GM19328 (cell line): ENCODE measurements around the gene TMCO4.
"Not testable (repeated sequence)": the region's sequence is repeated elsewhere in the genome, so short reads cannot be mapped to it uniquely, and the experiment has no call there.

Source experiments
- ATAC-seq: cut with Tn5 transposase; IDR thresholded peaks from one replicate; pipeline ENCODE4 v1.9.1; 2021; ENCODE audit warnings: mild to moderate bottlenecking, moderate library complexity; ENCODE audit not compliant: unreplicated experiment

TMCO4 gene

DNA sequence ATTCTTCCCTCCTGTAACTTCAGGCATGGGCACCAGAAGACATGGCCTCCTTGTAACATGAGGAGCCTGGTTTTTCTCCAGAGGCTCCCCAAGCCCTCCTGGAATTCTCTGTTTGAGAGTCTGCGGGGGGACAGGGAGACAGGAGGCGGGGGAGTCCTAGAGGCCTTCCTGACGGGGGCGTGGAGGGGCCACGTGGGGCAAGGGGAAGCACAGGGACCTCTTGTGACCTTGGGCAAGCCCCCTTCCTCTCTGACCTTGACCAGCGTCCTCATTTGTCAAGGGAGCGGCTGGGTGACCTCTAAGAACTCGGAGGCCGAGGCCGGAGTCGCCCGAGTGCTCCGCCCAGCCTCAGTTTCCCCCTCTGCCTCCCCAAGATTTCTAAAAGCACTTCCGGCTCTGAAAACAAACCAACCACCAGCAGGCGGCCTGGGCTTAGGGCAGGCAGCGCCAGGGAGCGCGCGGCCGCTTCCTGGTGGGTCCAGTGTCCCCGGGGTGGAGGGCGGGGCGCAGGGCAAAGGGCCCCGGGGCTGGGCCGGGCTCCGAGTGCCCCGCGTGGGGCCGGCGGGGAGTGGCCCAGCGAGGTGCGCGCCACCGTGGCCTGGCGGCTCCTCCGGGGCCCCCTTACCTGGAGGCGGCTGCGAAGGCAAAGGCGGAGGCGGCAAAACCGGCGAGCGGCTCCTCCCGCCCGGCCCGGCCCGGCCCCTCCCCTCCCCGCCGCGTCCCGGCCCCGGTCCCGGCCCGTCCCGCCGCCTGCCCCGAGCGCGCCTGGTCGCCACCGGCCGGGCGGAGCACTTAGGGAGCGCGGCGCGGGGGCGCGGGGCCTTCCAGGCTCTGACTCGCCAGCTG lies at the start of gene TMCO4:
TMCO4 (minus strand) TSS at position 687 of the 846 bp plus-strand sequence. CDS start 19,158 bp downstream, outside the sequence.
- no peak for ATAC-seq

DNA sequence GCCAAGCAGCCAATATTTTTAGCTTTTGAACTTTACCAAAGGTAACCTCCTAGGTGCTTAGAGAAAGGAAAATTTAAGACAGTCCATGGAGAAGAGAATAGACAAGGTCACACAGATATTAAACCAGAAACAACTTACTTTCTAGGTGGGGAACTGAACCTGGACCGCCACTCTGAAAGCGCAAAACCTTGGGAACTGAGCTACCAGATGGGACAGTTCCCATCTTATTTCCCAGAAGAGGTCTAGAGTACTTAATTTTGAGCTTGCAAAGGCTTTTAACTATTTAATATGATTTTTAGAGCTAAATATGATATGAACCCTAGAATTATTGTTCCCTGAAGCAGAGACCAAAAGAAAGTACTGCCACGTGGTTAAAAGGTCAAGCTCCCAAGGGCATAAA lies 49.6 kb upstream of the TMCO4 start:
- not testable (repeated sequence) for ATAC-seq

- ATAC-seq, result not testable (repeated sequence)
These were observed 47.6 kb upstream of the TMCO4 start for GRCh38 chr1:19847334-19847733.

- ATAC-seq, result no peak
These were observed 46.6 kb upstream of the TMCO4 start for GRCh38 chr1:19846338-19846737.

DNA sequence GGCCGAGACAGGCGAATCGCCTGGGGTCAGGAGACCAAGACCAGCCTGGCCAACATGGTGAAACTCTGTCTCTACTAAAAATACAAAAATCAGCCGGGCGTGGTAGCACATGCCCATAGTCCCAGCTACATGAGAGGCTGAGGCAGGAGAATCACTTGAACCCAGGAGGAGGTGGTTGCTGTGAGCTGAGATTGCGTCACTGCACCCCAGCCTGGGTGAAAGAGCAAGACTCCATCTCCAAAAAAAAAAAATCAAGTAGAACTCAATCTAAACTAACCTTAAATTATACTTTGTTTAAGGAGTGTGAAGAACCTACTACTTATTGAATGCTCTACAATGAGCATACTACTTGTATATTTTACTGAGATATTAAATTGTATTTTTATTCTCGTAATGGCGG lies 45.8 kb upstream of the TMCO4 start:
- no peak for ATAC-seq

DNA sequence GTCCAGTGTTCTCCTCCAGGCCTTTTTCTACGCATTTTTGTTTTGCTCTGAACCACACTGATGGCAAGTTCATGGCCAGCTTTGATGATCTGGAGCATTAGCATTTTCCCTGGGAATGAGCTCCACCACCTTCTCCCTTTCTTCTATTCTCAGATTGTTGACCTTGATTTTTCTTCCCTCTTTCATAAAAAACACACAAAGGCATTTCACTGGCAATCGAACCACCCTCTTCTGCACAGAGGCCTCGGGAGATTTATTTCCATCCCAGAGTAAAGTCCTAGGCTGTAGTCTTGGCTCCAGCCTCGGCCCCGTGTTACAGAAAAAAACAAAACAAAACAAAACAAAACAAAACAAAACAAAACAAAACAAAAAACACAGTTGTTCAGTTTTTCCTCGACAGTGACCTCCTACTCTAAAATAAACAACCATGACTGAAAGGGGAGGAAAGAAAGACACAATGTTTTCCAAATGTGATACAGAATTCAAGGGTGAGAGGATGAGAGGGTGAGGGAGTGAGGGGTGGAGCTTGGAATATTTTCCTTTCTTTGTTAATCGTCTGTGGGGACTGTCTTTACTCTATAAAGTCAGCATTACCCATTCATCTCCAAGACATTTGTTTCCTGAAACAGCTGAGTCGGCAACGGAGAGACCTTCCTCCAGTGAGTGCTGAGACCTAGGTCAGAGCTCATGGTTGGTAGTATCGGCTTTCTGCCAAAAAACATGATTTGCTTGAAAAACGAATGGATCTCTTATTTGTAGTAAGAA lies 45.2 kb upstream of the TMCO4 start:
- ATAC-seq, result no peak

- ATAC-seq, result no peak
These were observed 40.5 kb upstream of the TMCO4 start for GRCh38 chr1:19840228-19840627.

DNA sequence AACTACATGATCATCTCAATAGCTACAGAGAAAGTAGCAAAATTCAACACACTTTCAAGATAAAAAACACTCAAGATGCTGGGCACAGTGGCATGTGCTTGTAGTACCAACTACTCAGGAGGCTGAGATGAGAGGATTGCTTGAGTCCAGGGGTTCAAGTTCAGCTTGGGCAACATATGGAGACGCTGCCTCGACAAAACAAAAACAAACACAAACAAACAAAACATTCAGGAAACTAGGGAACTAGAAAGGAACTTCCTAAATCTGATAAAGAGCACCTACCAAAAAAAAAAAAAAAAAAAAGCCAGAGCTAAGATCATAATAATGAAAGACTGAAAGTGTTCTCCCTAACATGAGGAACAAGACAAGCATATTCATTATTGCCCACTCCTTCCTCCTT lies 38.1 kb upstream of the TMCO4 start:
- no peak for ATAC-seq

- ATAC-seq, result no peak
These were observed 35.9 kb upstream of the TMCO4 start for GRCh38 chr1:19835578-19835977.

DNA sequence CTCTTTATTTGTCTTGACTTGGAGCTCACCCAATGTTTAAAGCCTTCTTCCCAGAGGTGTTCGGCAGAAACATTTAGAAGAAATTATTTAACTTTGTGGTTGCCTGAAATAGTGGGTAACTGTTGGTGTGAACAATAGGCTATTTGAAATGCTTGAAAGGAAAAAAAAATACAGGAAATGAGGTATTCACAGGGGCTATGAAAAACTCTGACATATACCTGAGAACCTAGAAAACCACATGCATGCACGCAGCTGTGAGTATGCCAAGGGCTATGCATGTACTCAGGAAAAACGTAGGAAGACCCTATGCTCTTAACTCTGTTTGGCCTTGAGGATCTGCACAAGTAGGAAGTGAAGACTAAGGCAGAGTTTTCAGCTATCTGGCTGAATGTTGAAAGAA lies 31.7 kb upstream of the TMCO4 start:
- no peak for ATAC-seq

DNA sequence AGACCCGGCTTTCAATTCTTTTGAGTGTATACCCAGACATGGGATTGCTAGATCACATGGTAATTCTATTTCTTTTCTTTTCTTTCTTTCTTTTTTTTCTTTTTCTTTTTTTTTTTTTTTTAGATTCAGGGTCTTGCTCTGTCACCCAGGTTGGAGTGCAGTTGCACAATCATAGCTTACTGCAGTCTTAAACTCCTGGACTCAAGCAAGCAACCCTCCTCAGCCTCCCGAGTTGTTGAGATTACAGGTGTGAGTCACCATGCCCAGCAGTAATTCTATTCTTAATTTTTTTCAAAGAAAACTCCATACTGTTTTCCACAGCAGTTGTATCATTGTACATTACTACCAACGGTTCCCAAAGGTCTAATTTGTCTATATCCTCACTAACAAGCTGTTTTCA lies 28.8 kb upstream of the TMCO4 start:
- no peak for ATAC-seq

- ATAC-seq, result no peak
These were observed 25.6 kb upstream of the TMCO4 start for GRCh38 chr1:19825298-19825697.

GRCh38 chr1:19824541-19824940 lies 24.8 kb upstream of the TMCO4 start:
- no peak for ATAC-seq

DNA sequence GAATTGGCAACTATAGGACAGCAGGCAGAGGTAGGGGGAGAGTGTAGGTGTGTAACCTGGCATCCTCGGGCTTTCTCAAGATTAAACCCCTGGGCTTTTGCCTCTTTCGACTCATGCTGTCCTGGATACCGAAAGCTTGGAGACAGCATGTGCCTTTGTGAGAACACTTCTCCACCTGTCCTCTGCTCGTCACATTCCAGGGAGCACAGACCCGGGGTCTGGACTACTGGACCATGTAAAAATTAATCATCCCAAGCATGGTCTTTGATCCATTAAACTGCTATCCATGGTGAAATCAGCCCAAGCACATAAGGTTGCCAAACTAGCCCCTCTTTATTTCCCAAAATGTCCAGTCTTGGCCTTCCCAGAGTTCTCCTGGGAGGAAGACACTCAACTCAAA lies 24.3 kb upstream of the TMCO4 start:
- no peak for ATAC-seq

- no peak for ATAC-seq
These were observed 20.0 kb upstream of the TMCO4 start for GRCh38 chr1:19819701-19820100.

GRCh38 chr1:19818324-19818723 lies 18.6 kb upstream of the TMCO4 start:
- ATAC-seq, result no peak

GRCh38 chr1:19817160-19817559 lies 17.4 kb upstream of the TMCO4 start:
- no peak for ATAC-seq

DNA sequence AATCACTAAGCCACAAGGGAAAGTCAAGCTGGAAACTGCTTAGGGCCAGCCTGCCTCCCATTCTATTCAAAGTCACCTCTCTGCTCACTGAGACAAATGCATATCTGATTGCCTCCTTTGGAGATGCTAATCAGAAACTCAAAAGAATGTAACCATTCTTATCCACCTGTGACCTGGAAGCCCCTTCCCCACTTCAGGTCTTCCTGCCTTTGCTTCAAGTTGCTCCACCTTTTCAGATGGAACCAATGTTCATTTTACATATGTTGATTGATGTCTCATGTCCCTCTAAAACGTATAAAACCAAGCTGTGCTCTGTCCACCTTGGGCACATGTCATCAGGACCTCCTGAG lies 17.0 kb upstream of the TMCO4 start:
- not testable (repeated sequence) for ATAC-seq

- no peak for ATAC-seq
These were observed 16.4 kb upstream of the TMCO4 start for GRCh38 chr1:19815801-19816736.

DNA sequence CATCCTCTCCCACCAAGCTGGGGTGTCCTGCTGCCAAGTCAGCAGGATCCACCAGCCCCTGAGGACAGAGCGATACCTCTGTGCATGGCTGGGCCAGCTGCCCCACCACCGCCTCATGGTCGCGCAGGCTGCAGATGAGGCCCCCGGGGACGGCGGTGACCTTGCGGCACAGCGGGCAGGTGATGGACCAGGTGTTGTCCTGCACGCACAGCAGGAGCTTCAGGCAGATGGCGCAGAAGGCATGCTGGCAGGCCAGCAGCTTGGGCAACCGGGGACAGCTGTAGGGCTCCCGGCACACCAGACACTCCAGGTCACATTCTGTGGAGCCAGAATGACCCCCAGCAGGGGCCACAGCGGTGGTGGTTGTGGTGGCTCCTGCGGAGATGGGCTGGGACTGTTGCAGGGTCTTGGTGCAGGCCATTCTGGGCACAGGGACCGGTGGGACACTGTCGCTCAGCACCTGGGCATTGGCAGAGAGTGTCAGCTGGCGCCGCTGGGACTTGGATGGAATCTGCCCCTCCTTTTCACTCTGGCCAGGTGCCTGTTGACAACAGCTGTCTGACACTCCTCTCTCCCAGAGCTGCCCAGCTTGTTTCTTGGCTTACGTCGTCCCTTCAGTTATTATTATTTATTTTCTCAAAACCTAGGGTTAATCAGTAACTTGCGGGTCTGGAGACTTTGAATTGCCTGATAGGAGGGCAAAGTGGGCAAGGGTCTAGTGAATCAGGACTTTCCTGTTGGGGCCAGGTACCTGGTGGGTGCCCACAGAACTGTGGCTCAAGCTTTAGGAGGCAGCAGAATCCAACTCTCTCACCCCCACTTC lies 15.2 kb upstream of the TMCO4 start, which contains the start of gene RNF186:
RNF186 (minus strand) TSS at position 603 of the 823 bp plus-strand sequence; CDS start at position 421, 182 bp downstream.
- no peak for ATAC-seq
